GM12878 (cell line): ENCODE results near the gene RETREG1. TPM values are rescaled to one million over a fixed set of nuclear protein-coding genes. Genes with fewer than 3 reads are reported as not detected.

Experiments
- ATAC-seq: fragments of 200-7000 bp; cut with Tn5 transposase; 3 replicates; pipeline ENCODE4 v1.9.1; 2020; ENCODE audit warnings: mild to moderate bottlenecking, moderate library complexity
- BruUV-seq: library from RNA; stranded (reverse); fragments of 400-500 nt; replicated peaks from 2 replicates; lab custom pipeline; 2021; lab: Mats Ljungman, UMichigan
- CTCF ChIA-PET: fragments of 300-600 bp; sonication (Branson Sonifier 250); formaldehyde crosslinking; extraction: SDS; loops from one replicate; lab custom pipeline; 2021; ENCODE audit warnings: inconsistent platforms; lab: Yijun Ruan, JAX
- POLR2A ChIA-PET: fragments of 350-600 bp; formaldehyde crosslinking; extraction: SDS; loops from one replicate; lab custom pipeline; 2021; ENCODE audit warnings: inconsistent platforms; lab: Charles Lee
- RAD21 ChIA-PET: fragments of 300-600 bp; sonication (Branson Sonifier 250); formaldehyde crosslinking; loops from one replicate; lab custom pipeline; 2023; ENCODE audit warnings: antibody characterized with exemption; ENCODE audit not compliant: unreplicated experiment; lab: Charles Lee
- SMC1A ChIA-PET: fragments of 300-600 bp; sonication (Branson Sonifier 250); formaldehyde crosslinking; loops from one replicate; lab custom pipeline; 2023; ENCODE audit not compliant: unreplicated experiment, uncharacterized antibody; lab: Charles Lee
- DNase-seq: peaks from one replicate; pipeline ENCODE4 v3.0.0-alpha.2; 2011; ENCODE audit warnings: low read depth, low spot score
- FAIRE-seq: peaks from 3 replicates; lab custom pipeline; 2011; peaks lifted over from hg19 to GRCh38; lab: Jason Lieb, UNC
- H2AFZ ChIP-seq: 2 replicates; pipeline ENCODE4 v1.6.0; 2011; ENCODE audit warnings: low read depth, low read length, control low read depth; ENCODE audit not compliant: control insufficient read depth
- H3K27ac ChIP-seq: 2 replicates; pipeline ENCODE4 v1.5.1; 2011; ENCODE audit warnings: control low read depth; ENCODE audit not compliant: control insufficient read depth, insufficient read depth
- H3K27me3 ChIP-seq, 2 experiments: replicated peaks in 1 of 2; 2 replicates each; pipeline versions ENCODE4 v1.6.0 to v1.6.1; 2011; ENCODE audit warnings: low read length in 1 of 2; ENCODE audit not compliant: control insufficient read depth in 2 of 2, insufficient read depth in 2 of 2
- H3K36me3 ChIP-seq, 2 experiments: 2 replicates each; pipeline ENCODE4 v1.5.1; 2011; ENCODE audit warnings: low read length in 1 of 2; ENCODE audit not compliant: control insufficient read depth in 2 of 2, insufficient read depth in 2 of 2
- H3K4me1 ChIP-seq: 2 replicates; pipeline ENCODE4 v1.6.1; 2011; ENCODE audit warnings: mild to moderate bottlenecking, low read length, moderate library complexity, mixed read lengths; ENCODE audit not compliant: control insufficient read depth, insufficient read depth
- H3K4me2 ChIP-seq: 2 replicates; pipeline ENCODE4 v1.6.0; 2011; ENCODE audit warnings: control low read depth; ENCODE audit not compliant: control insufficient read depth, insufficient read depth
- H3K4me3 ChIP-seq: fragments of 200-600 bp; sonication (generic); 2 replicates; pipeline ENCODE4 v1.5.1; 2016
- H3K79me2 ChIP-seq: 2 replicates; pipeline ENCODE4 v1.6.0; 2011; ENCODE audit warnings: low read length; ENCODE audit not compliant: control insufficient read depth, insufficient read depth
- H3K9ac ChIP-seq: 2 replicates; pipeline ENCODE4 v1.8.0; 2011; ENCODE audit warnings: low read length, control low read depth, mixed read lengths; ENCODE audit not compliant: control insufficient read depth, insufficient read depth
- H3K9me3 ChIP-seq: replicated peaks from 3 replicates; pipeline ENCODE4 v1.5.1; 2011; ENCODE audit warnings: mild to moderate bottlenecking, low read length; ENCODE audit not compliant: control insufficient read depth, insufficient read depth
- H4K20me1 ChIP-seq: 2 replicates; pipeline ENCODE4 v1.6.0; 2011; ENCODE audit not compliant: control insufficient read depth, insufficient read depth
- ASH2L ChIP-seq: fragments of 300-600, 200-600 bp; sonication (generic); IDR thresholded peaks from 2 replicates; pipeline ENCODE4 v1.6.1; 2017; ENCODE audit warnings: low read depth, mild to moderate bottlenecking, borderline replicate concordance
- ATF3 ChIP-seq: IDR thresholded peaks from 2 replicates; pipeline ENCODE4 v1.6.1; 2011; ENCODE audit warnings: low read depth, mild to moderate bottlenecking, low read length, moderate library complexity, borderline replicate concordance; ENCODE audit errors: extremely low read depth
- CHD1 ChIP-seq: IDR thresholded peaks from 2 replicates; pipeline ENCODE4 v1.6.1; 2012; ENCODE audit warnings: low read depth, low read length, improper control_type of control experiment
- ETV6 ChIP-seq, 2 experiments: fragments of 450-650 bp in 1 of 2; IDR thresholded peaks in 1 of 2; conservative IDR thresholded peaks in 1 of 2; 2 replicates each; pipeline ENCODE4 v1.6.1; 2014; ENCODE audit warnings: antibody characterized with exemption in 1 of 2, borderline replicate concordance in 1 of 2, low read depth in 1 of 2, mild to moderate bottlenecking in 1 of 2, moderate library complexity in 1 of 2
- LARP7 ChIP-seq: fragments of 450-650 bp; IDR thresholded peaks from 2 replicates; pipeline ENCODE4 v1.6.1; 2017; ENCODE audit warnings: mild to moderate bottlenecking
- SUZ12 ChIP-seq: fragments of 200-600 bp; sonication (generic); IDR thresholded peaks from one replicate; pipeline ENCODE4 v1.6.1; 2018; ENCODE audit warnings: antibody characterized with exemption, mild to moderate bottlenecking; ENCODE audit not compliant: unreplicated experiment
- ZNF207 ChIP-seq: fragments of 450-650 bp; IDR thresholded peaks from 2 replicates; pipeline ENCODE4 v1.6.1; 2014; ENCODE audit warnings: antibody characterized with exemption, mild to moderate bottlenecking, borderline replicate concordance
- WGBS: methylation state at CpG from one replicate; pipeline ENCODE4 v1.1.6; 2016; ENCODE audit warnings: low lambda C conversion rate; ENCODE audit not compliant: insufficient replicate concordance, insufficient coverage; ENCODE audit errors: missing lambda C conversion rate; 5-methylcytosine and 5-hydroxymethylcytosine counted together
- in situ Hi-C: fragments of 300-500 bp; cut with MboI; formaldehyde crosslinking; loops from 9 replicates; pipeline ENCODE4 v1.14.3; 2018; ENCODE audit warnings: mixed read lengths
- intact Hi-C: fragments of 100-400 bp; cut with micrococcal nuclease; formaldehyde crosslinking; loops from one replicate; pipeline ENCODE4 v1.14.2; 2022; ENCODE audit not compliant: unreplicated experiment
- polyA plus RNA-seq, 11 experiments: library from polyadenylated mRNA; depleted of rRNA in 4 of 11; unstranded in 6 of 11; stranded (reverse) in 5 of 11; fragments of >200 nt; fragmentation: Nextera tagmentation in 4 of 11; fragmentation: Illumina TruSeq in 1 of 11; extraction: Ambion mirVana in 4 of 11; extraction: Trizol in 1 of 11; gene quantifications; 1 replicate in 1 of 11; 2 replicates in 10 of 11; pipeline versions ENCODE4 v1.2.1 to v1.2.3, GENCODE V29; 2011 to 2016; ENCODE audit warnings: inconsistent platforms in 2 of 11, missing spikeins in 2 of 11, low read depth in 1 of 11
- total RNA-seq, 4 experiments: library from RNA; depleted of rRNA in 3 of 4; stranded (reverse); fragments of >200 nt in 3 of 4; fragmentation: Illumina TruSeq in 1 of 4; extraction: Trizol in 1 of 4; gene quantifications; 2 replicates each; pipeline versions ENCODE4 v1.2.1 to v1.2.3, GENCODE V29; 2013 to 2021

The RETREG1 gene
- total and polyA plus RNA-seq, 10 of the 15 experiments (the other 5 are each of a cell fraction or from before 2014, with no cell fraction given), result 3.9 to 8.9 (median 6.4) TPM

- Histone ChIP-seq H4K20me1 (no peaks in the 10 kb centered on the region), H3K9ac (no peak overlapping the region), H3K27ac (no peak overlapping the region), H3K27me3 (no peaks in the 10 kb centered on the region), H3K79me2 (no peaks in the 10 kb centered on the region), H2AFZ (no peak overlapping the region), H3K4me3 (no peak overlapping the region), H3K9me3 (no peaks in the 10 kb centered on the region), H3K4me2 (no peak overlapping the region), H3K4me1 (no peaks in the 10 kb centered on the region), H3K36me3 (no peaks in the 10 kb centered on the region)
- intact Hi-C loops (no loop called here), in situ Hi-C loops (no loop called here)
- ChIA-PET POLR2A (interaction anchor here (0.6 kb wide), 1 partner anchor 389 kb away, joined by 4 read pairs; no protein-coding TSS in a partner anchor), SMC1A (no interaction called here), CTCF (no interaction called here), RAD21 (no interaction called here)
- WGBS, result 46% methylated on average over 10 of the region's 10 CpGs
- no peak for FAIRE-seq
- ATAC-seq, result no peak
- TF ChIP-seq ASH2L (no peak), ZNF207 (no peak), LARP7 (no peak), CHD1 (no peak), SUZ12 (no peak)
- DNase-seq, result no peak
- no TSS peak for BruUV-seq
Measured at GRCh38 chr5:16504571-16504970, 112.2 kb downstream of the RETREG1 start.

DNA sequence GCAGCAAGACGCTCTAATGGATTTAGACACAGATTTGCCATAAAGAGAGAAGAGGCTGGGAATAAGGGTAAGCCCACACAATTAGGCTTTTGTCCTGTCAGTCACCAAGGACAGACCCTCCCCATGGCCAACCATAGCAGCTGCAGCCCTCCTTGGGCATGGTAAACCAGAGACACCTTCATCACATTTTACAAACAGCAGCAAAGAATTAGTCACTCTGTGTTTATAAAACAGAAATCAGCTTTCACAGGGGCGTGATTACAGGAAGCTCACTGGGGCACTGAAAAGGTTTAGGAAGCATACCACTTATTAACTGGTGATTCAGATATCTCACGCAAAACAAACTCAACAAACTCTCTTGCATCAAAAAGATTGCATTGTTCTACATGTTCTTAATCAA is 113.9 kb downstream of the RETREG1 start:
- intact Hi-C loops (no loop called here), in situ Hi-C loops (no loop called here)
- H3K4me2 ChIP-seq, result no peak overlapping the region
- no peak overlapping the region for H3K27ac ChIP-seq
- WGBS, result 26% methylated on average over 3 of the region's 3 CpGs
- no peaks in the 10 kb centered on the region for H3K9me3 ChIP-seq
- POLR2A ChIA-PET, result no interaction called here
- no peaks in the 10 kb centered on the region for H3K79me2 ChIP-seq
- no peak for DNase-seq
- no peak for FAIRE-seq
- no peak for ATAC-seq
- CTCF ChIA-PET, result interaction anchor here (1.4 kb wide), 1 partner anchor 15 kb away, joined by 5 read pairs; no protein-coding TSS in a partner anchor
- H4K20me1 ChIP-seq, result no peaks in the 10 kb centered on the region
- TF ChIP-seq ASH2L (no peak), ETV6 (conservative IDR thresholded peaks at IDR 0.05 in 1 of 2, IDR thresholded peaks at IDR 0.05 in 1 of 2; ENCODE audit: borderline replicate concordance in 1 of 2, low read depth in 1 of 2) (no peak), ATF3 (no peak)
- no peaks in the 10 kb centered on the region for H3K27me3 ChIP-seq
- H3K36me3 ChIP-seq, result no peaks in the 10 kb centered on the region
- no peaks in the 10 kb centered on the region for H3K4me1 ChIP-seq
- H3K4me3 ChIP-seq, result no peak overlapping the region
- RAD21 ChIA-PET, result no interaction called here
- SMC1A ChIA-PET, result no interaction called here
- BruUV-seq, result no TSS peak
- no peak overlapping the region for H3K9ac ChIP-seq
- H2AFZ ChIP-seq, result no peak overlapping the region
